ENCODE measurements around the gene DHRS4.

The DHRS4 gene

GRCh38 chr14:23953464-23954278 is at the start of gene DHRS4:
DHRS4 (plus strand) TSS chr14:23953770; CDS start chr14:23953789, 19 bp downstream.
- peak; percentile 39 to 63 for DNase-seq (ENCODE audit: low read depth in 2 of 2)

GRCh38 chr14:23910101-23910875 is 43.3 kb upstream of the DHRS4 start:
- no peak for DNase-seq (ENCODE audit: low read depth in 2 of 2)

GRCh38 chr14:23910876-23911210 is 42.7 kb upstream of the DHRS4 start:
- DNase-seq (ENCODE audit: low read depth in 2 of 2) = no peak

- no peak for DNase-seq (ENCODE audit: low read depth in 2 of 2)
Observed at GRCh38 chr14:23915559-23915958, 38.0 kb upstream of the DHRS4 start.

GRCh38 chr14:23916004-23916403 is 37.6 kb upstream of the DHRS4 start:
- no peak for DNase-seq (ENCODE audit: low read depth in 2 of 2)

- DNase-seq (ENCODE audit: low read depth in 2 of 2) = no peak
Observed at GRCh38 chr14:23916446-23916845, 37.1 kb upstream of the DHRS4 start.

GRCh38 chr14:23922545-23922944 is 31.0 kb upstream of the DHRS4 start:
- no peak for DNase-seq (ENCODE audit: low read depth in 2 of 2)

- no peak for DNase-seq (ENCODE audit: low read depth in 2 of 2)
Observed at GRCh38 chr14:23925523-23926075, 28.0 kb upstream of the DHRS4 start.

- no peak for DNase-seq (ENCODE audit: low read depth in 2 of 2)
Observed at GRCh38 chr14:23926543-23926942, 27.0 kb upstream of the DHRS4 start.

- no peak for DNase-seq (ENCODE audit: low read depth in 2 of 2)
Observed at GRCh38 chr14:23929136-23929535, 24.4 kb upstream of the DHRS4 start.

- peak; percentile 75 to 82 for DNase-seq (ENCODE audit: low read depth in 2 of 2)
Observed at GRCh38 chr14:23929822-23930294, 23.7 kb upstream of the DHRS4 start.

- DNase-seq (ENCODE audit: low read depth in 2 of 2) = no peak
Observed at GRCh38 chr14:23930742-23931141, 22.8 kb upstream of the DHRS4 start.

- DNase-seq (ENCODE audit: low read depth in 2 of 2) = no peak
Observed at GRCh38 chr14:23931721-23932289, 21.8 kb upstream of the DHRS4 start.

- DNase-seq (ENCODE audit: low read depth in 2 of 2) = no peak
Observed at GRCh38 chr14:23932639-23933038, 20.9 kb upstream of the DHRS4 start.

GRCh38 chr14:23933108-23933741 is 20.3 kb upstream of the DHRS4 start:
- DNase-seq (ENCODE audit: low read depth in 2 of 2) = no peak

GRCh38 chr14:23933742-23934128 is 19.8 kb upstream of the DHRS4 start:
- DNase-seq (ENCODE audit: low read depth in 2 of 2) = no peak

GRCh38 chr14:23935158-23935557 is 18.4 kb upstream of the DHRS4 start:
- no peak for DNase-seq (ENCODE audit: low read depth in 2 of 2)

- DNase-seq (ENCODE audit: low read depth in 2 of 2) = no peak
Observed at GRCh38 chr14:23936084-23936829, 17.3 kb upstream of the DHRS4 start.

GRCh38 chr14:23937203-23937602 is 16.4 kb upstream of the DHRS4 start:
- no peak for DNase-seq (ENCODE audit: low read depth in 2 of 2)

GRCh38 chr14:23938823-23939222 is 14.7 kb upstream of the DHRS4 start:
- no peak for DNase-seq (ENCODE audit: low read depth in 2 of 2)
